ENCODE measurements around the gene CP.
"Not testable (repeated sequence)": the region's sequence is repeated elsewhere in the genome, so short reads cannot be mapped to it uniquely, and the experiment has no call there.

CP gene

DNA sequence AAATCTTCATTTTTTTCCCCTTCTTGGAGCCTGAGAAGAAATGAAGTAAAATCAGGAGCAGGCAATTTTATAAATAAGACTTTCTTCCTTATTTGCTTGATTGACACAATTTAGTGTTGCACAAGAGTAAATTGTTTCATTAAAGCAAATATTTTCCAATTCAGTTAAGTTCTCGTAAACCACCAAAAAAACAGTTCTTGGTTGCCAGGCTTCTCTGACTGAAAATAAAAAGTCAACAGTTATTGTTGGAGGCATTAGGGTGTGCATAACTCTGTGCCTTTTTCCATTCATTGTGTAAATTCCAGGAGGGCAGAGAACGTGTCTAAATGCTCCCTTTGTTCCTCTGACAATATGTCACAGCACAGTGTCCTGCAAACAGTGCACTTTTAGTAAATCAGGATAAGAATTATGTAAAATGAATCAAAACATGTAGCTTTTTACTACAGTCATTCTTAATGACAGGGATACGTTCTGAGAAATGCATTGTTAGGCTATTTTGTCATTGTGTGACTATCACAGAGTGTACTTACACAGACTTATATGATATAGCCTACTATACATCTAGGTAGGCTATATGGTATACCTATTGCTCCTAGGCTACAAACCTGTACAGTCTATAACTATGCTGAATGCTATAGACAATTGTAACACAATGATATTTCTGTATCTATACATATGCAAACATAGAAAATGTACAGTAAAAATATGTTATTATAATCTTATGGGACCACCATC is at the start of gene CP:
CP (minus strand) TSS at position 47 of the 735 bp plus-strand sequence; CDS start at position 10, 37 bp downstream.
- DNase-seq (ENCODE audit: low read depth, low spot score) = no peak

DNA sequence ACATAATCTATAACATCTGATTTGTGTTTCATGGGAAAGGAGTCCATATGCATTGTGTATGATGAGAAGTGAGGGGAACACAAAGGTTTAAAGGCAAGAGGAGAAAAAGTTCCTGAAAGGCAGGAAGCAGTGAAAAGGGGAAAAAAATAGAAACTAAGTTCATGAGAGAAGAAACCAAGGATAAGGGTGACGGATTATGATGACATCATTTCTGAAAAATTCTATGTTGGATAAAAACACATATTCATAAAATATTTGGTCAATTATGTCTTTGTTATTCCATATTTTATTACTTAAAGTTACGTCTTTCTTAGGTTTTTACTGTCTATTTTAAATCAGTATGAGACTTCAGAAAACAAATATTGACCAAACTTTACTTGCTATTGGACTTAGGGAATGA is 48.6 kb upstream of the CP start:
- no peak for DNase-seq (ENCODE audit: low read depth, low spot score)

- DNase-seq (ENCODE audit: low read depth, low spot score) = no peak
Measured at GRCh38 chr3:149269687-149270086, 48.1 kb upstream of the CP start.

- DNase-seq (ENCODE audit: low read depth, low spot score) = no peak
Measured at GRCh38 chr3:149267565-149267964, 45.9 kb upstream of the CP start.

- no peak for DNase-seq (ENCODE audit: low read depth, low spot score)
Measured at GRCh38 chr3:149266736-149267135, 45.1 kb upstream of the CP start.

- DNase-seq (ENCODE audit: low read depth, low spot score) = no peak
Measured at GRCh38 chr3:149263856-149264255, 42.2 kb upstream of the CP start.

- DNase-seq (ENCODE audit: low read depth, low spot score) = no peak
Measured at GRCh38 chr3:149258714-149259113, 37.1 kb upstream of the CP start.

DNA sequence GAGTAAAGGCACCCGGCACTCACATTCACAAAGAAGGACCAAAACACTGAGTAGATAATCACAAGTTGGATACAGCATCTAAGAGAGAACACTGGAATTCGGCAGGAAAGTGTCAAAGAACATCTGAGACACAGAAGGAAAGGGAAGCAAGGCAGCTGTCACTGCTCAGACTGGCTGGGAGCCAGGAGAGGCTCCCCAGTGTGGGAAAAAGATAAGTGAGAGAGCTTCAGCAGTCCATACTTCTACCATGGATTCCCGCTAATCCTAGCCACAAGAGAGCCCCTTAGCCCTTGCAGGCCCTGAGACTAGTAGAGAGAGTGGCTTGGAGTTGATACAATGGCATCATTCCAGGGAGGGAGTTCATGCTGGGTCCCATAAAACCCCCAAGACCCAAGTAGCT is 36.7 kb upstream of the CP start:
- no peak for DNase-seq (ENCODE audit: low read depth, low spot score)

GRCh38 chr3:149252272-149252671 is 30.6 kb upstream of the CP start:
- no peak for DNase-seq (ENCODE audit: low read depth, low spot score)

- no peak for DNase-seq (ENCODE audit: low read depth, low spot score)
Measured at GRCh38 chr3:149251186-149251585, 29.6 kb upstream of the CP start.

DNA sequence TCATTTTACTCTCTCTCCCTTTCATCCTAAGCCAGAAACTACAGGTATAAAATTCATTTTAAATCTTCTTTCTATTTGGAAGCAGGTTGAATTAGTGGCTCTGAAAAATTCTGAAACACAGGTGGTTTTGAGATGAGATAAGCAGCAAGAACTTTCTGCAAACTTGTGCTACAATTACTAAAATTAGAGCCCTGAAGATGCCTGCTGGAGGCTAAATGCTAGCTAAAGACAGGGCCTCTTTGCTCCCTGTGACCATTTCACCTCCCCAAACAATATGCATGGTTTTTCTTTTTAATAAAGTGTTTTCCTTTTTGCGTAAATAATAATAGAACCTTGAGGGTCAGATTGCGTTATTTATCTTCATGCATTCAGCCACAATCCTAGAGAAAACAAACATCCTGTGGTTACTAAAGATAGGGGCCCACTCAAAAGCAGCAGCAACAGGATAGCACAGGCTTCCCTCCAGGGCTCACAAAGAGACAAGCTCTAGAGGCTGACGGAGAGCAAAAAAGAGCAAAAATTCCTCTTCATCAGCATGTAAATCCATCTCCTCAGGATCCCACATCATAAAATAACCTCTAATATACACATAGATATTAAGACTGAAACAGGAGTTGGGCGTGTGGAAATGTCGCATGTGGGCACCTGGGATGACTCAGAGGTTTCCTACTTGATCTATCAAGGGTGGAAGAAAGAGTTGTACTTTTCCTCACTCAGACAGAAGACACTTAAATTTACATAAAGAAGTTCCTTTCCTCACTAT is 26.5 kb upstream of the CP start:
- DNase-seq (ENCODE audit: low read depth, low spot score) = no peak

DNA sequence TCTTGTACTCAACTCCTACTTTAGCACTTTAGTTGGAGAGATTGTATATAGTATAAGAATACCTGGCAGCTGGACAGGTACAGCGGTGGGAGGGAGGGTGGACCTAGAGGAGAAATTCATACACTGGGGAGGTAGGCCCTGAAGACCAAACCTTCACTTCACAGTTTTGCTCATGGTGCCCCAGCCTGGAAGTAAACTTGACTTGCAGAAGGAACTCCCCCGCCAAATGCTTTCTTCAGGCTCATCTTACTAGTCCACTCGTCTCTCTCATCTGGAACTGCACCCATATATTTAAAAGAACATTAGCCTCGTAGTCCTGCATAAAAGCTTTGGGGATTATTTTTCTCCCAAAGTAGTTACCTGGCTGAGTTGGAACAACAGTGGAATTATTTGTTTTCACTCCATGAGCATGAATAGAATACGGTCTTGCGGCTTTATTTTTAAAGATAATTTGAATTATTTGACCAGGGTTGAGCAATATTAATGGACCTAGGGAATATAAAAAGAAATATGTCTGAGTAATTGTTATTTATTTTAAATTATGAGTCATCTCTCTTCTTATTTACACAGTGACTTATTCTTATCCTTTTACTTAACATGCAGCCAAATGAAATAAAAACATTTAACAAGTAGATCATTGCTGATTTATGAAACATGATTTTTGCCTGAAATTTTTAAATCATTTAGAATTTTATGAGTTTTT is 25.5 kb upstream of the CP start:
- no peak for DNase-seq (ENCODE audit: low read depth, low spot score)

DNA sequence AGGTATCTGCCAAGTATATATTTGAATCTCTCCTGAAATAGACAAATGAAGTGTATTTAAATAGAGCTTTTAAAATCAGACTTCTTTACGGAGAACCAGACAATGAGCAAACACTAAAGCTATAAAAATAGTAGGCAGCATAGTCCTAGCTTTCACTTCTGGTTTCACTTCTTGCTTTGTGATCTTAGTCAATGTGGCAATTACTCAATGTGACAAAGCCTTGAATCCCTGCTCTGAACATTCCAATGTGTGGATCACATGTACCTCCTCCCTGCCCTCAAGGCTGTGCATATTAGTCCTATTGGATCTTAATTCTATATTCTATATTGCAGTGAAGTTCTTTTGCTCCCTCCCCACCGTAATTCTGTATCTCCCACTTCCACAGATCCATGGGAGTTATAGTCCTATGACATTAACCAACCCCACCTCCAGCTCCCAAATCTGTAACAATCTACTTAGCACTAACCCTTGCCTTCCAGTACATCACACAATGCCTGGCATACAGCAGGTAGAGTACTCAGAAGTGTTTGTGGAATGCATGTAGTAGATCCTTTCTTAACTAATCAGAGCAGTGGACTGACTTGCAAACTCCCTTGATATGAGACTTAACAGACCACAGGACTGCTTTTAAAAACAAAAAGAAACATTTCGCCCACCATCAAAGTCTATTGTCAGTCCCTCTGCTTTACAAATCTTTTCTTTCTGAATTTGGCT is 24.3 kb upstream of the CP start:
- DNase-seq (ENCODE audit: low read depth, low spot score) = no peak

GRCh38 chr3:149243540-149243939 is 21.9 kb upstream of the CP start:
- DNase-seq (ENCODE audit: low read depth, low spot score) = no peak

GRCh38 chr3:149239357-149239936 is 17.8 kb upstream of the CP start:
- no peak for DNase-seq (ENCODE audit: low read depth, low spot score)

DNA sequence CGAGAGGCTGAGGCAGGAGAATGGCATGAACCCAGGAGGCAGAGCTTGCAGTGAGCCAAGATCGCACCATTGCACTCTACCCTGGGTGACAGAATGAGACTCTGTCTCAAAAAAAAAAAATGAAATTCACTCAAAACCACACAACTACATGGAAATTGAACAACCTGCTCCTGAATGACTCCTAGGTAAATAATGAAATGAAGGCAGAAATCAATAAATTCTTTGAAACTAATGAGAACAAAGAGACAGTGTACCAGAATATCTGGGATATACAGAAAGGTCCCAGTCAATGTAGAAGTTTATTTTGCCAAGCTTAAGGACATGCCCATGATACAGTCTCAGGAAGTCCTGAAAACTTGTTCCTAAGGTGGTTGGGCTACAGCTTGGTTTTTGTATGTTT is 16.6 kb upstream of the CP start:
- DNase-seq (ENCODE audit: low read depth, low spot score) = not testable (repeated sequence)

DNA sequence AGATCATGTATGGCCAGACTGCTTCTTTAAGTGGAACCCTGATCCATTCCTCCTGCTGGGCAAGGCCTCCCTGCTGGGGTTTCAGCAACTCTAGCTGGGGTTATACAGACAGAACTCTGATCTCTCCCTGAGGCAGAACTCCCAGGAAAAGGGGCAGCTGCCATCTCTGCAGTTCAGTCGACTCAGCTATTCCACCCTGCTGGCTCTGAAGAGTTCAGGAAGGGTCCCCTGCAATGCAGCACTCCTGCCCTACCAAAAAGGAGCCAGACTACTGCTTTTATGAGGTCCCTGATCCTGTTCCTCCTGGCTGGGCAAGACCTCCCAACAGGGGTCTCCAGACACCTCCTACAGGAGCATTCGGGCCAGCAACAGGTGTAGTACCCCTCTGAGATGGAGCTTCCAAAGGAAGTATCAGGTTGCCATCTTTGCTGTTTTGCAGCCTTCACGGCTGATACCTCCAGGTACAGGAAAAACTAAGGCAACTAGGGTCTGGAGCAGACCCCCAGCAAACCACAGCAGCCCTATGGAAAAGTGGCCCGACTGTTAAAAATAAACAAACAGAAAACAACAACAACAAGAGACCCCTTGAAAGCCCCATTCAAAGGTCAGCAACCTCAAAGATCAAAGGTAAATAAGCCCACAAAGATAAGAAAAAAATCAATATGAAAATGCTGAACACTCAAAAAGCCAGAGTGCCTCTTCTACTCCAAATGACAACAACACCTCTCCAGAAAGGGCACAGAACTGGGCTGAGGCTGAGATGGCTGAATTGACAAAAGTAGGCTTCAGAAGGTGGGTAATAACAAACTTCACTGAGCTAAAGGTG is 14.2 kb upstream of the CP start:
- DNase-seq (ENCODE audit: low read depth, low spot score) = no peak

DNA sequence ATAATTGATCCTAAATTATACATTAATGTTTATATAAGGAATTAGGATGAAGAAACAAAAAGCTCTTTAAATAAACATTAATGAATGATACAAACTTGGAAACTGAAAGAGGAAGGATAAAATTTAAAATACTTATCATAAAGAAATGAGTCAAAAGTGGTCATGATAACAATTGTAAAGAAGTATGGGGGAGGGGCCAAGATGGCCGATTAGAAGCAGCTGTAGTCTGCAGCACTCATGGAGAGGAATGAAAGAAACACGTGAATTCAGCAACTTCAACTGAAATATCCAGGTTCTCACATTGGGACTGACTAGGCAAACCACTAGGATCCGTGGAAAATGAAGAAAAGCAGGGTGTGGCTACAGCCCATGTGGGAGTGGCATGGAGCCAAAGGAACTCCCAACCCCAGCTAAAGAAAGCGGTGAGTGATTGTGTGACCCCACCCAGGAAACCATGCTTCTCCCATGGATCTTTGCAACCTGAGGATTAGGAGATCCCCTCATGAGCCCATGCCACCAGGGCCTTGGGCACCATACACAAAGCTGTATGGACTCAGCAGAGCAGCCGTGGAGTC is 13.1 kb upstream of the CP start:
- DNase-seq (ENCODE audit: low read depth, low spot score) = no peak

DNA sequence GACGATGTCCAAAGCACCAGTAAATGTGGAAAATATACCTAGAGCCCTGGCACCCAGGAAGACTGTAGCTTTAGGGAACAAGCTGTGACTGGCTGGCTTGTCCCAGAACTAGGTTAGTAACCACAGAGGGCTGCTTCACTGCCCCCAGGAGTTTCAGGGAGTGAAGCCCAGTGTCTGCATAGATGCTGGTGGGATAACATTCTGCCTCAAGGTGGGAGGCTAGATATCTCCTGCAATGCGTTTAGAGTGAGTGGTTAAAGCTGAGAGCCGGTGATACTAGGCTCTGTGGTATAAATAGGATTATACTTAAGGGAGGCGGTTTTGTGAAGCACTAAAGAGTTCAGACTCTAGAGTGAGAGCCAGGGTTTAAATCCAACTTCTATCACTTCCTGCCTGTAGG is 11.7 kb upstream of the CP start:
- no peak for DNase-seq (ENCODE audit: low read depth, low spot score)

- no peak for DNase-seq (ENCODE audit: low read depth, low spot score)
Measured at GRCh38 chr3:149231871-149232270, 10.2 kb upstream of the CP start.

All from activated CD4-positive, CD25-positive, alpha-beta regulatory T cell treated with anti-CD3 and anti-CD28 coated beads, Interleukin-2, amount 50 U/mL, for 16 hours (primary cell).